Fibroblast of lung (primary cell): ENCODE measurements around the gene MMP19.

Experiments used
- CTCF ChIP-seq, 2 donors: IDR thresholded peaks in 1 of 2; conservative IDR thresholded peaks in 1 of 2; 1 replicate in 1 of 2; 2 replicates in 1 of 2; pipeline ENCODE4 v1.5.1; 2011 to 2012; ENCODE audit warnings: low read length in 2 of 2, control low read depth in 1 of 2, inconsistent platforms in 1 of 2, low read depth in 1 of 2, mild to moderate bottlenecking in 1 of 2
- EZH2 ChIP-seq: IDR thresholded peaks from 2 replicates; pipeline ENCODE4 v1.5.1; 2012; ENCODE audit warnings: low read length, control low read depth, mild to moderate bottlenecking; ENCODE audit errors: missing control alignments

DNA sequence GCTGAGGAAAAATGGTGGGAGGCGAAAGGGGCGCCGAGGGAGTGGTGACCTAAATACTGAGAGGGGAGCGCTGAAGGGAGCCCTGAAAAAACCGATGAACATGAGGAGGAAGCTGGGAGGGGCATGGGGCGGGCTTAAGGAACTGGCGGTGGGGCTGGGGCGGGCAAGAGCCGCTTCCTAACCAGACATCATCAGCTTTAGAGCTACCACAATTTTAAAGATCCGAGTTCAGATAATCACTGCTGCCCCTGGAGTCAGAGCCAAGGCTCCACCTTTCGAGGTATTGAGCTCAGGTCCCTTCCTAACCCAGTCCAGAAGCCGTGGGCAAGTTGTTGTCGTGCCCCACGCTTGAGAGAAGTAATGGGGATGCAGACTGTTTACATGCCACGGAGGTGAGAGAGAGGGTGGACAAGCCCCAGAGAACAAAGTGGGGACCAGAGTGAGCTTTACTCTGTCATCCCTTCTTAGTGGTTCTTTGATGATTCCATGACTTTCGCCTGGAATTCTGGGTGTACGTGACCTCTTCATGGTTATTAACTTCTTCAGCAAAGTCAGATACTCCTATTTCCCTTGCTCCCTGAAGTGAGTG is 24.5 kb downstream of the MMP19 start:
- TF ChIP-seq CTCF (conservative IDR thresholded peaks at IDR 0.05 in 1 of 2, IDR thresholded peaks at IDR 0.05 in 1 of 2; ENCODE audit: low read depth in 1 of 2, low read length in 2 of 2) (no peak), EZH2 (no peak)
